Transverse colon (tissue), 3 donors: Measurements from ENCODE around the gene TBX21.

ENCODE experiments used
- POLR2A ChIP-seq: fragments of 450-650 bp; IDR thresholded peaks from one replicate; pipeline ENCODE4 v1.6.1; 2016; ENCODE audit warnings: antibody characterized with exemption, mild to moderate bottlenecking, moderate library complexity
- TF ChIP-seq, protein P1 (sequence below), 5 experiments: fragments of 200-600 bp in 3 of 5; fragments of 450-650 bp in 2 of 5; sonication (generic) in 3 of 5; IDR thresholded peaks; 1 replicate in 2 of 5; 2 replicates in 3 of 5; pipeline ENCODE4 v1.5.1; 2016 to 2017; ENCODE audit warnings: antibody characterized with exemption in 5 of 5, inconsistent platforms in 3 of 5, mild to moderate bottlenecking in 2 of 5, moderate library complexity in 1 of 5

DNA sequence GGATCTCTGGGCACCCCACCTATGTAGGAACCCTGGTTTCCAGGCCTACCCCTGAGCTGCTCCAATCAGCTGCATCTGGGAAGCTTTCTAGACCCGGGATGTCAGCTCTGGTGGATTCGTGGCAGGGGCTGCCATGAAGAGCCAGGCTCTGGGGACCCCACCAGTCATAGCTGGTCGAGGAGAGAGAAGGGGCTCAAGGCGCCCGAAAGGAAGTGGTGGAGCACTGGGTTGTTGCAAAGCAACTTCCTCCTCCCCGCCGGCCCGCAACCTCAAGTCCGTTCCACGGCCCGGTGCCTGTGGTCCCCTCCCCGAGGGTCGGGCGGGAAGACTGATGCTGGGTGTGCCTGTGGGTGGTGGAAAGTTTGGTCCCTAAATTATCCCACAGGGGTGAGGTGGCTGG is 28.9 kb upstream of the TBX21 start:
- TF ChIP-seq, protein P1, sequence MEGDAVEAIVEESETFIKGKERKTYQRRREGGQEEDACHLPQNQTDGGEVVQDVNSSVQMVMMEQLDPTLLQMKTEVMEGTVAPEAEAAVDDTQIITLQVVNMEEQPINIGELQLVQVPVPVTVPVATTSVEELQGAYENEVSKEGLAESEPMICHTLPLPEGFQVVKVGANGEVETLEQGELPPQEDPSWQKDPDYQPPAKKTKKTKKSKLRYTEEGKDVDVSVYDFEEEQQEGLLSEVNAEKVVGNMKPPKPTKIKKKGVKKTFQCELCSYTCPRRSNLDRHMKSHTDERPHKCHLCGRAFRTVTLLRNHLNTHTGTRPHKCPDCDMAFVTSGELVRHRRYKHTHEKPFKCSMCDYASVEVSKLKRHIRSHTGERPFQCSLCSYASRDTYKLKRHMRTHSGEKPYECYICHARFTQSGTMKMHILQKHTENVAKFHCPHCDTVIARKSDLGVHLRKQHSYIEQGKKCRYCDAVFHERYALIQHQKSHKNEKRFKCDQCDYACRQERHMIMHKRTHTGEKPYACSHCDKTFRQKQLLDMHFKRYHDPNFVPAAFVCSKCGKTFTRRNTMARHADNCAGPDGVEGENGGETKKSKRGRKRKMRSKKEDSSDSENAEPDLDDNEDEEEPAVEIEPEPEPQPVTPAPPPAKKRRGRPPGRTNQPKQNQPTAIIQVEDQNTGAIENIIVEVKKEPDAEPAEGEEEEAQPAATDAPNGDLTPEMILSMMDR (IDR thresholded peaks at IDR 0.05) = no peak
- no peak for TF ChIP-seq POLR2A
